Renal cortex interstitium (tissue), 11 donors: ENCODE results near the gene LBHD2. TPM values are rescaled to one million over a fixed set of nuclear protein-coding genes. Genes with fewer than 3 reads are reported as not detected.

Experiments used
- DNase-seq, 11 donors: peaks; one replicate each; pipeline ENCODE4 v3.0.0-alpha.2; 2013; ENCODE audit warnings: low read depth in 9 of 11, low spot score in 4 of 11; ENCODE audit errors: extremely low read depth in 1 of 11
- polyA plus RNA-seq, 3 donors: library from polyadenylated mRNA; unstranded; fragments of 120-200 nt; gene quantifications; one replicate each; pipeline ENCODE4 v1.2.1, GENCODE V29; 2013; ENCODE audit not compliant: insufficient read length in 3 of 3

Gene LBHD2
- polyA plus RNA-seq, 3 donors, result not detected

GRCh38 chr14:103126088-103126872 lies 42.3 kb downstream of the LBHD2 start:
- DNase-seq, result no peak

- peak in 3 of 11 donors; percentile 58 to 67 (median 64) for DNase-seq
Observed at GRCh38 chr14:103126873-103127304, 42.9 kb downstream of the LBHD2 start.

GRCh38 chr14:103127356-103127755 lies 43.3 kb downstream of the LBHD2 start:
- DNase-seq, result no peak

GRCh38 chr14:103127861-103128598 lies 44.0 kb downstream of the LBHD2 start:
- DNase-seq, result no peak

GRCh38 chr14:103128631-103129300 lies 44.8 kb downstream of the LBHD2 start:
- DNase-seq, result no peak

GRCh38 chr14:103129301-103130016 lies 45.4 kb downstream of the LBHD2 start:
- DNase-seq, result no peak

- no peak for DNase-seq
Observed at GRCh38 chr14:103130017-103130764, 46.2 kb downstream of the LBHD2 start.

GRCh38 chr14:103130965-103131364 lies 47.0 kb downstream of the LBHD2 start:
- peak in 3 of 11 donors; percentile 51 to 82 (median 69) for DNase-seq

- DNase-seq, result no peak
Observed at GRCh38 chr14:103131580-103131979, 47.6 kb downstream of the LBHD2 start.

GRCh38 chr14:103132381-103133209 lies 48.6 kb downstream of the LBHD2 start:
- DNase-seq, result no peak

GRCh38 chr14:103133210-103134140 lies 49.5 kb downstream of the LBHD2 start:
- no peak for DNase-seq

GRCh38 chr14:103134405-103134804 lies 50.4 kb downstream of the LBHD2 start:
- no peak for DNase-seq

- DNase-seq, result no peak
Observed at GRCh38 chr14:103134919-103135318, 50.9 kb downstream of the LBHD2 start.

- no peak for DNase-seq
Observed at GRCh38 chr14:103135333-103136260, 51.6 kb downstream of the LBHD2 start.

- no peak for DNase-seq
Observed at GRCh38 chr14:103136388-103137271, 52.6 kb downstream of the LBHD2 start.
